ENCODE results near the gene FGF8.

DNA sequence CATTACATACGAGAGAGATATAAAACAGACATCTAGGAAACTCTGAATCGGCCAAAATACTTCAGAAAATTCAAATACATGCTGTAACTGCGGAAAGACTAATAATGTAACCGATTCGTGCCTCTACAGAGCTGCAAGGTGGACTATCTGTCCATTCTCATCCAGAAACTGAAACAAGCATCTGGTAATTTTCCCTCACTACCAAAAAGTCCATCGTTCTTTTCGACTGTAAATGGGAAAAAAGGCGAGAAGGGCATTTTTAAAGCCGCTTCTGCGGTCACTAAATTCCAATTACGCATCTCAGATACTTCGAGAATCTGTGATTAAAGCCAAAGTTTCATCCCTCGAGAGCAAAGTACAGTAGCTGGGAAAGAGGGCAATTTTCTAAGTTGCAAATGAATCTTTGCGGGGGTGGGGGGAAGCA is 41.0 kb upstream of the FGF8 start:
- TF ChIP-seq POLR2A (IDR thresholded peaks at IDR 0.05): no peak
- TF ChIP-seq CTCF (IDR thresholded peaks at IDR 0.05): no peak
